Activated CD4-positive, CD25-positive, alpha-beta regulatory T cell treated with anti-CD3 and anti-CD28 coated beads, Interleukin-2, amount 50 U/mL, for 72 hours (primary cell): ENCODE data around the gene CLDN6.

Experiments used
- DNase-seq: peaks from one replicate; pipeline ENCODE4 v3.0.0; 2021

CLDN6 gene

GRCh38 chr16:2968738-2969544, 49.0 kb downstream of the CLDN6 start, which contains the start of gene PAQR4:
TSS of gene PAQR4 (plus strand) at chr16:2969348. CDS start at chr16:2969675, 327 bp downstream.
- peak; percentile 88 for DNase-seq

GRCh38 chr16:2968368-2968737, 49.6 kb downstream of the CLDN6 start:
- no peak for DNase-seq

GRCh38 chr16:2967721-2968161, 50.2 kb downstream of the CLDN6 start:
- DNase-seq, result no peak

GRCh38 chr16:2967211-2967631, 50.8 kb downstream of the CLDN6 start:
- DNase-seq, result no peak

- no peak for DNase-seq
Measured at GRCh38 chr16:2966808-2967191, 51.2 kb downstream of the CLDN6 start.

GRCh38 chr16:2966043-2966807, 51.8 kb downstream of the CLDN6 start:
- no peak for DNase-seq
